Left lobe of liver (tissue), 2 donors: ENCODE results near the gene SPOCK3. TPM values are rescaled to one million over a fixed set of nuclear protein-coding genes. Genes with fewer than 3 reads are reported as not detected.
"Not testable (repeated sequence)": the region's sequence is repeated elsewhere in the genome, so short reads cannot be mapped to it uniquely, and the experiment has no call there.

Experiments used
- ATAC-seq: fragments of 200-7000 bp; cut with Tn5 transposase; one replicate; pipeline ENCODE4 v1.9.1; 2020; ENCODE audit warnings: mild to moderate bottlenecking, moderate library complexity
- DNase-seq: peaks from one replicate; pipeline ENCODE4 v3.0.0-alpha.2; 2020; ENCODE audit warnings: low spot score
- total RNA-seq: library from RNA; stranded (reverse); gene quantifications from one replicate; pipeline ENCODE4 v1.2.1, GENCODE V29; 2021
- donor health status: DM: no; HTN: no; CAD: no; lungs with moderate emphysema.
- donor health status: DM: no; HTN: yes; CAD: no.

The SPOCK3 gene
- total RNA-seq = not detected

DNA sequence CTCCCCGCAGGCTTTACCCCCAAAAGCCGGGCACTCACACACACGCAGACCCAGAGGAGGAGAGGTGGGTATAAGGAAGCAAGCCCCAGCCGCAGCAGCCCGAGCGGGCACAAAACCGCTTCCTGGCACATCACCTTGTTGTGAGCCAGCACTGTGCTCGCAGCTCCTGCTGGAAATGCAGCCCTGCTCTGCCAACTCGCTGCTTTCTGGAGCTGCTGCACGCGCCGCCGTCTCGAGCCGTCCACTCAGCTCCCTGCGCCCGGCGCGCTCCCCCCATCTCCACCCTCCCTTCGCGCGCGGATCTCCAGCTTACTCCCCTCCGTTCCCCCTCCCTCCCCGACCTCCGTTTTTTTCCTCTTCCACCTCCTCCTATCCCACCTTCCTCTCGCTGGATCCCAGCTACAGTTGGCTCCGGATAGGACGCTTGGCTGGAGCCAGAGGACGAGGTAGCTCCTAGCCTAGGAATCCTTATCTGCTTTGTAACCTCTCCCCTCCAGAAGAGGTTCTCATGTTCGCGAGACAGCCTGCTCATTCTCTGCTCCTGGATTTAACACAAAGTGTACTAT is at the start of gene SPOCK3:
TSS of gene SPOCK3 (minus strand) at position 179 of the 566 bp plus-strand sequence.
- peak; percentile 72 for ATAC-seq
- DNase-seq = no peak

DNA sequence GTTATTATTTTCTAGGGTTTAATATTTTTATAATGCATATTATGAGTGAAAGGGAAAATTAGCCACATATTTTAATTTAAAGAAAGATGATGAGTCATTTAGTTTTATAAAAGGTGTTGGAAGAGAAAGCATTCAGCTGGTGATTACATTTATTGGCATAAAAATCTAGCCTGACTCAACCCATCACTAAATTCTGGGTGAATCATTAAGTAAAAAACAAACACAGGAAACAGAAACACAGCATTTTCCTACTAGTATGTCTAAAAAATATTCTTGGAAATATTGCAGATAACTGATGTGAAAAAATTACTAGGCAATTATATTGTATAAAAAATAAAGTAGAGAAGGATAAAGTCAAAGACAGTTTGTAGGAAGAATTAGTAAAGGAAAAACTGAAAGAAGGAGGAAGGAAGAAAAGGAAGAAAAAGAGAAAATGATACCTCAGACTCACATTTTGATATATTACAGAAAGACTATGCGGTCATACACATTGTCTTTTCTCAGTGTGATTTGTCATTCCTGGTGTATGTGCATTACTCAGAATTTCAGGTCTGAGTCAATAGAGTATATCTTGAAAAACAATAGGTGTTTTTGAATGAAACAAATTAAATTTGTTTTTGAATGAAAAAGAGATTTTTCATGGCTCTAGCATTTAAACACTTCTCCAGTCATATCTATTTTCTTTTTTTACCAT is 48.0 kb upstream of the SPOCK3 start:
- no peak for DNase-seq
- no peak for ATAC-seq

DNA sequence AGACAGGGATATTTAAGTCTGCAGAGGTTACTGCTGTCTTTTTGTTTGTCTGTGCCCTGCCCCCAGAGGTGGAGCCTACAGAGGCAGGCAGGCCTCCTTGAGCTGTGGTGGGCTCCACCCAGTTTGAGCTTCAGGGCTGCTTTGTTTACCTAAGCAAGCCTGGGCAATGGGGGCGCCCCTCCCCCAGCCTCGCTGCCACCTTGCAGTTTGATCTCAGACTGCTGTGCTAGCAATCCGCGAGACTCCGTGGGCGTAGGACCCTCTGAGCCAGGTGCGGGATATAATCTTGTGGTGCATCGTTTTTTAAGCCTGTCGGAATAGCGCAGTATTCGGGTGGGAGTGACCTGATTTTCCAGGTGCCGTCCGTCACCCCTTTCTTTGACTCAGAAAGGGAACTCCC is 47.3 kb upstream of the SPOCK3 start:
- ATAC-seq, DNase-seq: not testable (repeated sequence)

DNA sequence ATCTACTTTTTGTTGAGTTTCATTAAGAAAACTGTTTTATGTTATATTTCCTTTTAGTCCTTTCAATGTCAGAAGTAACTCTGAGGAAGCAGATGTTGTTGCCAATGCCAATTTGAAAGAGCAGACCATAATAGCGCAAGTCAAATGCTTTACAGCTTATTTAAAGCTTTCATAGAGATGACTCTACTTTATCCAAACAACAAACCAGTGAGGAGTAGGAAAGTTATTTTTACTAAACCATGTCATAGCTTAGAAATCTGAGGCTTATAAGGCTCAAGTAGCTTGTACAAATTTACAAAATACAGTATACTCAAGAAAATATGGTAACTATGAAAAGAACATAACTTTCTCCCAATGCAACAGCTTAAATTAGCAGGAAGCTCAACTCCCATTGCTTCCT is 40.1 kb upstream of the SPOCK3 start:
- no peak for ATAC-seq

DNA sequence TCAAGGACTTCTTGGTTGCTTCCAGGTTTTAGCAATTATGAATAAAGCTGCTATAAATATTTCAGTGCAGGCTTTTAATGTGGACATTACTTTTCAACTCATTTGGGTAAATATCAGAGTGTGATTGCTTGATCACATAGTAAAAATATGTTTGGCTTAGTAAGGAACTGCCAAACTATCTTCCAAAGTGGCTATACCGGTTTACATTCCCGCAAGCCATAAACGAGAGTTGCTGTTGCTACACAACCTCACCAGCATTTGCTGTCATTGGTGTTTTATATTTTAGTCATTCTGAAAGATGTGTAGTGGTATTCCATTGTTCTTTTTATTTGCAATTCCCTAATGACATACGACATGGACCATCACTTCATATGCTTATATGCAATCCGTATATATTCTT is 30.9 kb upstream of the SPOCK3 start:
- no peak for ATAC-seq
- no peak for DNase-seq

More for the DNA sequence above, 40.1 kb upstream of the SPOCK3 start:
- no peak for DNase-seq

DNA sequence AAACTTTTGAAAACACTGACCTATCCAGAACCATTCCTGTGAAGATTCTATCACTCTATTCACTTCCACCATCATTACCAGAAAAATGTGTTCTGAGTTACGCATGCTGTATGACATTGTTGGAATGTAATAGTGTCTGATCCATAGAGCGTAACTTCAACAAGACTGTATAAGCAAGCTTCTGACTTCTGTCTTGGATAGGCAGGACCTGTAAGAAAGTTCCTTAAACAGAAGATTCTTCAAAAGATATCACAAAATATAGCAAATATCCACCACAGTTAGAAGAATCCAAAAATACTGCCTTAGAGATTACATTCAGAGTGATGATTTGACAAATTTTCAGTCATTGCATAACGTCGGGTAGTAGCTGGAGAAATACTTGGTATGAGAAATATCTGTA is 14.0 kb upstream of the SPOCK3 start:
- ATAC-seq (no peak), DNase-seq (no peak)

DNA sequence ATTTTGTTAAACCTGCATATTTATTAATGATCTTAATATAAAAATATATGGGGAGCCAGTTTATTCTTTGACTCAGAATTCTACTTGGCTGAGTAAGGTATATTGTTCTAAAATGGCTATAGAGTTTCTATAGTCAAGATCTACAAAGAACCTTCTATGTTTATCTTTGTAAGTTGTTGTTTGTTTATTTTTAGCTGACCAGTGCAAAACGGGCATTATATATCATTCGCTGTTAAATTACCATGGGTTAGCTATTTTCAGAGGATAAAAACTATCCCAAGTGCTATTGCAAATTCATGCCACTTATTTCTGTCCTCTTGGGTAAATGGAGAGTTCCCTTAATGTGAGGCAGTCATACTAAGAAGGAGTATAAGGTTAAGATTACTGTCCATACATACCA is 5.3 kb upstream of the SPOCK3 start:
- ATAC-seq (no peak), DNase-seq (no peak)

DNA sequence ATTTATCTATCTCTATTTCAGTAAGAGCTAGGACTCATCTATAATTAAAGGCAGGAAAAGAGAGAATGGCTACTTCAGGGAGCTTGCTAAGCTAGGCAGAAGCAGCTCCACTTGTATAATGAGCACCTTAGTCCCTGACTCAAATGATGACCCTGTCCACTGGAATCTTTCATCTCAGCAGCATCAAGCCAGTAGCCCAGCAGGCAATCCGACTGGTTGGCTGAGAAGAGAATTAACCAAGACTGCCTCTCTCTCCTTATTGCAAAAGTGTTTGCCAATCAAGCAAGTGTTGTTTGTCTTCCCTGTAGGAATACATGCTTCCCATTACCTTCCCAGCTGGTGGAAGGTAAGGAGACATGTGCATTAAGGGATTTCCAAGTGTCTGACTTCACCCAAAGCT is 3.9 kb upstream of the SPOCK3 start:
- no peak for DNase-seq
- no peak for ATAC-seq

DNA sequence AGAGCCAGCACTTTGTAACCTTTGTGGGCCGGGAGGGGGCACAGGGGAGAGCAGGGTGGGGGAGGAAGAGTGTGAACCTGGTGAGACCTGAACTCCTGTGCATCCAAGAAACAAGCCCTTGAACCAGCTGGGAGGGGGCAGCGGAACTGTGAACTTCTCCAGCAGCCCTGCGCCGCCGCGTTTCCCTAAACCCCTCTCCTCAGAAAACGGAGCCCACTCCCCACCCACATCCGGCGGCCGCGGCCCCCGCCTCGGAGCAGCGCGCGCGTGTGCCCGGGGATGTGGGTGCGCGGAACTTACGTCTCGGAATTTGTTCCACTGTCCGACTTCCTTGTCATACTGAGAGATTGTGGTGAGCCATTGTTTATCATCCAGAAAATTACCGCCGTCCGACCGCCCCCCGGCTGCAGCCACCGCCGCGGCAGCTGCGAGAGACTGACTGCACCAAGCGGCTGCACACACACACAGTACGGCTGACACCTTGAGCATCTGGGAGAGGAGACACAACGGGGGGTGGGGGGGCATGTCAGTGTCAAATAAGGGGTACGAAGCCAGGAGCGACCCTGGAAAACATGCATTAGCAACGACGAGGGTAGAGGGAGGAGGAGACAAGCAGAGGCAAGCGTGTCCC is 494 bp downstream of the SPOCK3 start:
- DNase-seq = no peak
- no peak for ATAC-seq

DNA sequence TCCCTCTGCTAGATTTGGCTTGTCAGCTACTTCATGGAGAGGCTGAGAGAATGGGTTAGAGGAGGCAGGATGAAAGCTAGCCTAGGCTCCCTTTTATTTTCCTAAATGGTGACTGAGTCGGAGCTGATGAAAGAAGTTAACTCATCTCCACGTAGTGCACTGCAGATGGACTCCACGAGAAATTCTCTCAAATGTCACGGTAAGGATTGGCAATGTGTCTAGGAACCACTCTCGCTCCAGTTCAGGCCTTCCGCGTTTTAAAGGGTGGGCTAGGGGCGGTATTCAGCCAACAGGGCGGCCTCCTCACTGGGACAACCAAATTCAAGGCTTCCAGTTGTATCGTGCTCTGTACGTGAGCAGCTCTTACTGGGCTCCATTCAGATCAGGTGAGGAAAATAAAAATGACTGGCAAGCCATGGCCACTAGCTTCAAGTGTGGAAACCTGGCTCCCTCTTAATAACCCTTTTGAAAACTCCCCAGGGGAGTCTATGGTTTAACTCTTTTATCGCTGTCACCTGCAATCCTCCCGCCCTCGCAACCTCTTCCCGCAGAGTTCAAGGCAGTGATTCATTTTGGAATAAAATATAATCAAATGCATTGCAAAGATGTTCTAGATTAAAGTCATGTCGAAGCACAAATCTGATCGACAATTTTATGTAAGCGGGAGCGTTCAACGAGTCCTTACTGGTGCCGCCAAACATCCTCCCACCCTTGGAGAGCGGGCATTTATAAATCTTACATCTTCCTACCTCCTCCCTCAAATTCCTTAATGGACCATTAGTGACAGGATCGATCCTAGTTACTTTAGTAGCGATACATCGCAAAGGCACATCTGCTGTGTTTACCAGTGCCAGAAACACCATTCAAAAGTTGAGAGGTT is 1.2 kb downstream of the SPOCK3 start:
- no peak for ATAC-seq
- no peak for DNase-seq

DNA sequence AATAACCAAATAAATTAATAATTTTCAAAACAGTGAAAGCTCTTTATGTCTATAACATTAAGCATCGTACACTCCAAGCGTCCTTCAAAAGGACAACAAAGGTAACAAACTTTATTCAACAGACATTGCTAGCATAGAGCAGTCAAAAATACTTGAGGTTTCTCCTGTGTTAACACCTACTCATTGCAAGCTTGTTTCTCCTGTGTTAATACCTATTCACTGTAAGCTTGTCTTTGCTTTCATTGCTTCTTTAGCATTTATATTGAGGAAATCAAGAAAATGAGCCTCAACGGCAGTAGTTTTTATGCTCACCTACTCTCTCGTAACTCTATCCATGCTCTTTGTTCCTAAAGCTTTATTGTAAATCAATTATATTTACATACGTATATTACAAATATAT is 3.5 kb downstream of the SPOCK3 start:
- ATAC-seq (no peak), DNase-seq (no peak)

DNA sequence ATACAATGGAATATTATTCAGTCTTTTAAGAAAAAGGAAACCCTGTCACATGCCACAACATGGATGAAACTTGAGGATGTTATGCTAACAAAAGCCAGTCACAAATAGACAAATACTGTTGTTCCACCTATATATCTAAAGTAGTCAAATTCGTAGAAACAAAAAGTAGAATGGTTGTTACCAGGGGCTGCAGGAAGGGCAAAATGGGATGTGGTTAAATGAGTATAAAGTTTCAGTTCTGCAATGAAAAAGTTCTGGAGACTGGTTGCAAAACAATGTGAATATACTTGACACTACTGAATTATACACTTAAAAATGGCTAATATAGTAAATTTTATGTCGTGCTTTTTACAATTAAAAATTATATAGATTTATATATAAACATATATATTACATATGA is 12.2 kb downstream of the SPOCK3 start:
- DNase-seq (no peak), ATAC-seq (no peak)

DNA sequence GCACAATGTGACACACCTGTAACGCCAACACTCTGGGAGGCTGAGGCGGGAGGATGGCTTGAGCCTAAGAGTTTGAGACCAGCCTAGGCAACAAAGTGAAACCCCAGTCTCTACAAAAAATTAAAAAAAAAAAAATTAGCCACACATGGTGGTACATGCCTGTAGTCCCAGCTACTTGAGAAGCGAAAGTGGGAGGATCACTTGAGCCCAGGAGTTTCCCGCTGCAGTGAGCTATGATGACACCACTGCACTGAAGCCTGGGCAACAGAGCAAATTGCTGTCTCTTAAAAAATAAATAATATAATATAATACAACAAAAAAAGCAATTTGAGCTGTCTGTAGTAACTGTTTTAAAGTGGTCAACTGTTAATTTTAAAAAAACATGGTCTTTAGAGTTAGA is 13.2 kb downstream of the SPOCK3 start:
- ATAC-seq = no peak
- no peak for DNase-seq

DNA sequence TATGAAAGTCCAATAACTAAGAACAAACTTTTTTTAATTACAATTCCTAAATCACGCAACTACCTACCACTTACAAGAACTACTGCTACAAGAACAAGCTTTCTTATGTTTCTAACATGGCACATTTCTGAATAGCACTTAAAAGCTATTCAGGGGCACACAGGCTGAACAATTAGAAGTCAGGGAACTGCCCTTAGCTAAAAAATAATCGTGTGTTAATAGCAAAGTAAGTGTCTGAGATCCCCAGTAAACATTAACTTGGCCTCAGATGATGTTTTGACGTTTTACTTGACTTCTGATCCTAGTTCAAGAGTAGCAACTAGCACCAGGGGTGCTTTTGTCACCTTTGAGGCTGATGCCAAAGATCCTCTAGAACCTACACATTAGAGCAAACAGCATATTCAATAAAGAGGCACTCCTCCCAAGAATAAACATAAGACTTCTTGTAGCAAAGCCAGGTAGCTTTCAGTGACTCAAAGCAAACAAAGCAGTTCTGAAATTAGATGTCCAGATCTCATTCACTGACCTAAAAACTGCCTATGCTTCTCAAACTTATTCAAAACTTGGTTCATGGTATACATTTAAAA is 16.2 kb downstream of the SPOCK3 start:
- DNase-seq (no peak), ATAC-seq (no peak)

DNA sequence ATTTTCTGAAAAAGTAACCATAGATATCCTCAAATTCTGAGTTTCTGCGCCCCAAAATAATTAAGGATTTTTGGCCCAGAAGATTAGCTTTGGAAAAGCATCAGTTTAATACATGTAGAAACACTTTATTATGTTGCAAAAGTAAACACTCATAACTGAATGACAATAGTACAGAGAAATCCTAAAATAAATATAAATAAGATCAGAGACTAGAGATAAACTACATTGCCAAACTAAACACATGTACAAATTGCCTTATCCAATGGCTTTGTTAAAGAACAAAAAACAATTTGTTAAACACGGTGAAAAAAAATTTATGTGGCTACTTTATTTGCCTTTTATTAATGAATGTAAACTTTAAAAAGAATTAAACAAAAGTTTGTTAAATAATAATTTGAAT is 17.5 kb downstream of the SPOCK3 start:
- DNase-seq (no peak), ATAC-seq (no peak)

DNA sequence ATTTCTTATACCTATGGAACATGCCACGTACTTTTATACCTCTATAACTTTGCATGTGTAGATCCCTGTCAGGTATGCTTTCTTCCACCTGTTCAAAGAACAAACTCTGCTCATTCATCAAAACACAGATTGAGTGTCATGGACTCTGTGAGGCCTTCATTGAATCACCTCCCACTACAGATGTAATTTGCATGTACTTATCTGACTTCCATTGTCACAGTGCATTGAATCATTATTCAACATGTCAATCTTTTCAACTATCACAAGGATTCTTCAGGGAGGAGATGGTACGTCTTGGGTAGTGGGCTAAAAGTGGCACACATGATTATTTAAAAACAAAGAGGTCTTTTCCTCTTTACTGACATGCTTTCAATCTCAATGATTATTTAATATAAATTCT is 24.1 kb downstream of the SPOCK3 start:
- DNase-seq (no peak), ATAC-seq (no peak)

DNA sequence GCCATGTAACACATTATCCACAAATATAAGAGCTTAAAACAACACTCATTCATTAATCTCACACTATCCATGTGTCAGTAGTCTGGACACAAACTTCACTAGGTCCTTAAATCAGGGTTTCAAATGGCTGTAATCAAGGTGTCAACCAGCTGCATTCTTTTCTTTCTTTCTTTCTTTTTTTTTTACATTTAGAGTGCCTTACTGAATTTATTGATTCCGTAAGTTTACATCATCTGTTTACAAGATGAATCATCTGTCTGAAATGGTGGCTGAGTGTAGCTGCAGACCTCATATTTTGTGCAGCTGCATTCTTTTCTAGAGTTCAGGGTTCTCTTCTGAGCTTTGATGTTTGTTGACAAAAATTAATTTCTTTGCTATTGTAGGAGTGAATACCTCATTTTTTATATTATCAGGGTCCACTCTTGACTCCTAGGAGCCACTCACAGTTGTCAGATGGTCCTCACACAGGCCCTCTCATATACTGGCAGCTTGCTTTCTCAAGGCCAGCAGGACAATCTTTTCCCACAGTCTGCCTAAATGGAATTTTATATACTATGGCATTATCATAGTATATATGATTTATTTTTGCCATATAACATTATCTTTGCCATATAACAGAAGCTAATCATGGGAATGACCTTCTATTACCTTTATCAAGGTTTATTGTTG is 37.8 kb downstream of the SPOCK3 start:
- DNase-seq (no peak), ATAC-seq (no peak)

DNA sequence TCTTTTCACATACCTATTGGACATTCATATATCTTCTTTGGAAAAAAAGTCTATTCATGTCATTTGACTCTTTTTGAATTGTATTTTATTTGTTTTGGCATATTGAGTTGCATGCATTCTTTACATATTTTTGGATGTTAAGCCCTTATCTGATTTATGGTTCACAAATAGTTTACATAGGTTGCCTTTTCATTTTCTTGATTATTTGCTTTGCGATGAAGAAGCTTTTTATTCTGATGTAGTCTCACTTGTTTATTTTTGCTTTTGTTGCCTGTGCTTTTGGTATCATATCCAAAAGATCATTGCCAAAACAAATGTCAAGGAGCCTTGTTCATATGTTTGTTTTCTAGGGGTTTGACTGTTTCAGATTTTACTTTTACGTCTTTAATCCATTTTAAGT is 43.9 kb downstream of the SPOCK3 start:
- DNase-seq = no peak
- ATAC-seq = no peak

DNA sequence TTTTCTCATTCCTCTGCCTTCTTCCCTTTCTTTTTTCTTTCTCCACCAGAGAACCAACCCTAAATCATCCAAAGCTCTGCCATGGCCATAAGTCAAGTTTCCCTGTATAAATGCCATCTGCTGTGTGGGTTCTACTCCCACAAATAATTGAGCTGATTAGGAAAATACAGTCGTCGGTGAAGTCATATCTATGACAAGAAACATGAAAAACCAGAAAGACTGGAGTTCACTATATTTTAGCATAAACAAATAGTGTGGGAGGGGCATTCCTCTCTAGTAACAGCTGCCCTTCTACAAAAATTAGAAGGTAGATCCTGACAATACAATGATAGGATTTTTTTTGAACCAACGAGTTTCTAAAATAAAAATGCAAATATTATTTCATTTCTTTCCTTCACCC is 48.8 kb downstream of the SPOCK3 start:
- no peak for DNase-seq
- no peak for ATAC-seq

DNA sequence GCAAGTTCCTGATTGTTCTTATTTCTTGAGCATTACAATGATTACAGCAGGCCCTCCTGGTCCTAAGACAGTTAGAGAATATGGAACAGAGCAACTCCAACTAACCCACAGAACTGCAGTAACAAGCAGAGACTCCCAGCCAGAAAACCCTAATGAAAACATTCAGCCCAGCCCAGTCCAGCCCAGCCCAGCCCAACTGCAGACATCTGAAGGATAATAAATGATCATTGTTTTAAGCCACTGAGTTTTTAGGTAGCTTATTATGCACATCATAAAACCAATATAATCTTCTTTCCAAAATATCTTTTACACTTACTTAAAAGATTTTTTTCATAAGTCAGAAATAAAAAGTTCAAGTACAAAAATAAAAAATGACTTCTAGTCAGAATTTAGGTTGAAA is 51.3 kb downstream of the SPOCK3 start:
- no peak for DNase-seq
- ATAC-seq = no peak

DNA sequence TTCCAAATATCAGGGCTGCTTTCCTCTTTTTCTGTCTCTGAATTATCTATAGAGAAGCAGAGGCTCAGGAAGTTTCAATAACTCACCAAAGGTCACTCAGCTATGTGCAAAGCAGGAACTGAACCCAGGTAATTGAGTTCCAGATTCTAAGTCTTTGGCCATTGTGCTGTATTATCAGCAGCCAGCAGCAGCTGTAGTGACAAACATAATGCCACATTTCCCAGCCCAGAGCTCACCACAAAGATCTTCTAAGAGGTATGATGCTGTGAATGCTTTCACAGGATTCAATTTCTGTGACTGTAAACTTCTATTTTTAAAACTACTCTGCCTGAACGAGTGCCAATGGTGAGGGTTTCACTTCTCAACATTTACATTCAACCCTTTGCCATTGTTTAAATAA is 56.4 kb downstream of the SPOCK3 start:
- DNase-seq (no peak), ATAC-seq (no peak)
